CD4-positive, alpha-beta T cell (primary cell): ENCODE results near the gene FCRL6. TPM values are rescaled to one million over a fixed set of nuclear protein-coding genes. Genes with fewer than 3 reads are reported as not detected.

Experiments used
- ATAC-seq: fragments of 200-7000 bp; cut with Tn5 transposase; one replicate; pipeline ENCODE4 v1.10.0; 2022; ENCODE audit warnings: mild to moderate bottlenecking; ENCODE audit not compliant: poor library complexity
- CTCF ChIA-PET: fragments of 350-600 bp; sonication (Branson Sonifier 250); formaldehyde crosslinking; loops from one replicate; lab custom pipeline; 2021; ENCODE audit warnings: antibody characterized with exemption, inconsistent platforms; lab: Charles Lee
- POLR2A ChIA-PET: fragments of 350-600 bp; sonication (Branson Sonifier 250); formaldehyde crosslinking; loops from one replicate; lab custom pipeline; 2021; ENCODE audit warnings: antibody characterized with exemption, inconsistent platforms; lab: Charles Lee
- DNase-seq, 14 experiments: peaks; one replicate each; pipeline ENCODE4 v3.0.0-alpha.2; 2013 to 2020; ENCODE audit warnings: mixed read lengths in 2 of 14
- H3K27ac ChIP-seq, 2 donors: one replicate each; pipeline versions ENCODE4 v1.5.1 to v1.7.0; 2013; ENCODE audit warnings: low read length in 2 of 2, low read depth in 1 of 2, mild to moderate bottlenecking in 1 of 2
- H3K27me3 ChIP-seq, 2 experiments: 1 replicate in 1 of 2; 2 replicates in 1 of 2; pipeline versions ENCODE4 v1.6.1 to v1.7.0; 2013; ENCODE audit warnings: low read length in 2 of 2, control low read depth in 1 of 2, mild to moderate bottlenecking in 1 of 2, moderate library complexity in 1 of 2; ENCODE audit not compliant: insufficient read depth in 2 of 2, control insufficient read depth in 1 of 2
- H3K36me3 ChIP-seq: one replicate; pipeline ENCODE4 v1.6.1; 2013; ENCODE audit warnings: low read length, control low read depth; ENCODE audit not compliant: insufficient read depth
- H3K4me1 ChIP-seq: one replicate; pipeline ENCODE4 v1.6.1; 2013; ENCODE audit warnings: low read length, control low read depth; ENCODE audit not compliant: insufficient read depth
- H3K4me3 ChIP-seq: one replicate; pipeline ENCODE4 v1.5.1; 2013; ENCODE audit warnings: mild to moderate bottlenecking, low read length, moderate library complexity
- H3K9me3 ChIP-seq, 2 experiments: 1 replicate in 1 of 2; 2 replicates in 1 of 2; pipeline versions ENCODE4 v1.6.1 to v1.7.0; 2013; ENCODE audit warnings: low read length in 2 of 2, mild to moderate bottlenecking in 2 of 2, control low read depth in 1 of 2, moderate library complexity in 1 of 2; ENCODE audit not compliant: control insufficient read depth in 1 of 2, insufficient read depth in 1 of 2
- H3K27ac Mint-ChIP-seq: one replicate; pipeline ENCODE4 v1.8.0; 2020; ENCODE audit warnings: mixed read lengths
- H3K27me3 Mint-ChIP-seq: one replicate; pipeline ENCODE4 v1.8.0; 2021; ENCODE audit warnings: mixed read lengths
- H3K36me3 Mint-ChIP-seq: one replicate; pipeline ENCODE4 v1.8.0; 2021; ENCODE audit warnings: low read depth, mixed read lengths
- H3K4me1 Mint-ChIP-seq: one replicate; pipeline ENCODE4 v1.8.0; 2021; ENCODE audit warnings: low read depth, mixed read lengths
- H3K4me3 Mint-ChIP-seq: one replicate; pipeline ENCODE4 v1.8.0; 2020; ENCODE audit warnings: mild to moderate bottlenecking, mixed read lengths
- H3K9me3 Mint-ChIP-seq: one replicate; pipeline ENCODE4 v1.8.0; 2020; ENCODE audit warnings: mixed read lengths
- CTCF ChIP-seq: fragments of 200-600 bp; IDR thresholded peaks from one replicate; pipeline ENCODE4 v1.8.0; 2022; ENCODE audit warnings: antibody characterized with exemption, mild to moderate bottlenecking
- intact Hi-C, 2 experiments: fragments of 100-400 bp; cut with DNase I in 1 of 2; cut with micrococcal nuclease in 1 of 2; formaldehyde crosslinking; loops; one replicate each; pipeline versions ENCODE4 v1.15.1 to v1.9.0; 2023 to 2025; cut with DNase I, micrococcal nuclease
- total RNA-seq, 174 experiments: library from RNA in 2 of 174; stranded (reverse) in 2 of 174; gene quantifications; one replicate each; pipeline ENCODE4 v1.2.3 and lab custom pipeline; 2021 to 2026

The FCRL6 gene
- total RNA-seq, 2 experiments from 2014 or later, result 0.28 to 0.52 TPM

- no peaks in the 10 kb centered on the region for H3K27me3 ChIP-seq
- H3K27ac ChIP-seq, result no peak overlapping the region
- ChIA-PET CTCF (no interaction called here), POLR2A (no interaction called here)
- peaks cover 0 to 31% of the 10 kb centered on the region in 2 experiments for H3K9me3 ChIP-seq
- TF ChIP-seq CTCF, result no peak
- no peak overlapping the region for H3K4me3 Mint-ChIP-seq
- peaks cover 37% of the 10 kb centered on the region for H3K4me1 ChIP-seq
- peaks cover 41% of the 10 kb centered on the region for H3K4me1 Mint-ChIP-seq
- no peaks in the 10 kb centered on the region for H3K27me3 Mint-ChIP-seq
- H3K27ac Mint-ChIP-seq, result no peak overlapping the region
- no peaks in the 10 kb centered on the region for H3K9me3 Mint-ChIP-seq
- DNase-seq (no peak), ATAC-seq (no peak)
- intact Hi-C loops, result no loop called here
- no peak overlapping the region for H3K4me3 ChIP-seq
- no peaks in the 10 kb centered on the region for H3K36me3 ChIP-seq
- H3K36me3 Mint-ChIP-seq, result no peaks in the 10 kb centered on the region
These were observed 27.8 kb downstream of the FCRL6 start for GRCh38 chr1:159829822-159830465.

GRCh38 chr1:159830722-159831121, 28.6 kb downstream of the FCRL6 start:
- Mint-ChIP-seq H3K4me1 (peaks cover 33% of the 10 kb centered on the region), H3K27me3 (no peaks in the 10 kb centered on the region), H3K36me3 (no peaks in the 10 kb centered on the region), H3K27ac (no peak overlapping the region), H3K9me3 (no peaks in the 10 kb centered on the region), H3K4me3 (no peak overlapping the region)
- intact Hi-C loops, result no loop called here
- Histone ChIP-seq H3K36me3 (no peaks in the 10 kb centered on the region), H3K27me3 (no peaks in the 10 kb centered on the region), H3K4me3 (no peak overlapping the region), H3K9me3 (peaks cover 0 to 31% of the 10 kb centered on the region in 2 experiments), H3K4me1 (peaks cover 29% of the 10 kb centered on the region), H3K27ac (no peak overlapping the region)
- ChIA-PET CTCF (no interaction called here), POLR2A (no interaction called here)
- ATAC-seq, result no peak
- no peak for DNase-seq
- no peak for TF ChIP-seq CTCF

DNA sequence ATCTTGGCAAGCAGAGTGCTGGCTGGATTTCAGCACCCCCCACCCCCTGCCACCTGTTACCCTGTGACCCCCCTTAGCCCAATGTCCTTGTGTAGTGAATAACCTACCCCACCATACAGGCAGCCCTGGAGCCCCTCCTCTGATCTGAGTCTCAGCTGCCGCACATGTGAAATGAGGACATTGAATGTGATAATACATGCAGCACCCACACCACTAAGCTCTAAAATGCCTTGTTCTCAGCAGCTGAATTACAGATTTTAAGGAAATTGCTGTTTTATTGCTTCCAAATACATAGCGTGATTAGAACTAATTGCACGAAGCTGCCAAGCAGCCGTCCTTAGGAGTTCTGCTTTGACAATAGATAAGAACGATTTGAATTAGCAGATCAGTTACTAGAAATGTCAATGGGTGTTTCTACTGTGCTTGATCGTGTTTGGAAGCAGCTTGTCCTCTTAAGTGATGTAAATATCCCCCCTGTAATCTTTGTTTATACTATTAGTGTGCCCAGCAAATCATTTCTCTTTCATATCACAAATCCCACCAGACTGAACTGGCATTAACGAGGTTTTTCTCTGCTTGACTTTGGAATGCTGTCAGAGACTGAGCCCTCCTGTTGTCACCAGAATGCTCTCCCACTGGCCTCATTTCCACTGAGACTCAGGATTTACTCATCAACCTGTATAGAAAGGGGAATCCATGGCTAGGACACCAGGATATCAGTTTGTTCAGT, 29.4 kb downstream of the FCRL6 start:
- H3K4me3 Mint-ChIP-seq, result no peak overlapping the region
- TF ChIP-seq CTCF, result no peak
- Histone ChIP-seq H3K27ac (no peak overlapping the region), H3K4me3 (no peak overlapping the region), H3K4me1 (peaks cover 20% of the 10 kb centered on the region), H3K27me3 (no peaks in the 10 kb centered on the region), H3K9me3 (peaks cover 0 to 29% of the 10 kb centered on the region in 2 experiments), H3K36me3 (no peaks in the 10 kb centered on the region)
- ChIA-PET CTCF (no interaction called here), POLR2A (no interaction called here)
- DNase-seq (no peak), ATAC-seq (no peak)
- H3K36me3 Mint-ChIP-seq, result no peaks in the 10 kb centered on the region
- no peaks in the 10 kb centered on the region for H3K9me3 Mint-ChIP-seq
- H3K4me1 Mint-ChIP-seq, result peaks cover 25% of the 10 kb centered on the region
- intact Hi-C loops, result no loop called here
- no peak overlapping the region for H3K27ac Mint-ChIP-seq
- no peaks in the 10 kb centered on the region for H3K27me3 Mint-ChIP-seq
